PFSK-1 (cell line): ENCODE results near the gene IQCE.

ENCODE experiments used
- POLR2AphosphoS5 ChIP-seq: IDR thresholded peaks from 2 replicates; pipeline ENCODE4 v1.6.1; 2012; ENCODE audit warnings: low read depth, mild to moderate bottlenecking, control low read depth, low read length, moderate library complexity
- SIN3A ChIP-seq: IDR thresholded peaks from 2 replicates; pipeline ENCODE4 v1.6.1; 2012; ENCODE audit warnings: mild to moderate bottlenecking, low read length, moderate library complexity, borderline replicate concordance; ENCODE audit not compliant: insufficient read depth
- TAF1 ChIP-seq: IDR thresholded peaks from 2 replicates; pipeline ENCODE4 v1.6.1; 2012; ENCODE audit warnings: low read length, control low read depth, borderline replicate concordance; ENCODE audit not compliant: insufficient read depth
- TF ChIP-seq, protein P1 (sequence below), 2 experiments: IDR thresholded peaks; 2 replicates each; pipeline versions ENCODE4 v1.6.1 to v1.8.0; 2011 to 2012; ENCODE audit warnings: low read depth in 2 of 2, low read length in 2 of 2, control low read depth in 1 of 2, inconsistent platforms in 1 of 2, mild to moderate bottlenecking in 1 of 2, moderate library complexity in 1 of 2; ENCODE audit not compliant: insufficient read depth in 1 of 2

DNA sequence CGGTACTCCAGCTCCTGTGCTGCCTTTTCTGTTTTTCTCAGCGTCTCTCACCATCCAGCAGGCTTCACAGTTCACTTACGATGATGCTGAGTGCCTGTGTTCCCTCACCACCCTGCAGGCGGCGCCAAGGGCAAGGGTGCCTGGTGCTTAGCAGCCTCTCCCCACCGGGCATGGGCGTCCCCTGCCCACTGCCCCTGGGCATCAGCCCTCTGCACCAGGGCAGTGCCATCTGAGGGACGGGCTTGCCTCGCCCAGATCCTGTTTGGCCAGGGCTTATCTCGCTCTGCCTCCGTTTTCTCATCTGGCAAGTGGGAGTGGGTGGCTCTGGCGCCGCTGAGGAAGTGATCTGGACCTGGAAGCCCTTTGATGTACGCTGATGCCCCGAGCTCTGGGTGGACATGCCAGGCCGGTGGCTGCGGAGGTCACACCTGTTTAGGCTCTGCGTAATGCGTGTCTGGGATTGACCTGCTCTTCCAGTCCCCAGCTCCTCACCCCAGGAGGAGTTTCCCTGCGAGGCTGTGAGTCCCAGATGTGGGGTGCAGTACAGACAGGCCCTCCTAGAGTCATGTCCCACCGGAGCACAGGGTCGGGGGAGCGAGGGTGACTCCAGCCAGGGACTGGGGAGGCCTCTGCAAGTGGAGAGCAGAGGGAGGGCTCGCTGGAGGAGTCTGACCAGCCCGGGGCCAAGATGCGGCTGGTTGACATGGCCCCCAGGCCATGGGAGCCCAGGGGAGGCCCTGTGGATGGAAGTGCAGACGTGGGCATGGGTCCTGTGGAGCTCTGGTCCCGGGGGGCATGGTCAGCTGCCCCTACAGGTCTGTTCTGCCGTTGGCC is 84.8 kb downstream of the IQCE start:
- TF ChIP-seq, protein P1, sequence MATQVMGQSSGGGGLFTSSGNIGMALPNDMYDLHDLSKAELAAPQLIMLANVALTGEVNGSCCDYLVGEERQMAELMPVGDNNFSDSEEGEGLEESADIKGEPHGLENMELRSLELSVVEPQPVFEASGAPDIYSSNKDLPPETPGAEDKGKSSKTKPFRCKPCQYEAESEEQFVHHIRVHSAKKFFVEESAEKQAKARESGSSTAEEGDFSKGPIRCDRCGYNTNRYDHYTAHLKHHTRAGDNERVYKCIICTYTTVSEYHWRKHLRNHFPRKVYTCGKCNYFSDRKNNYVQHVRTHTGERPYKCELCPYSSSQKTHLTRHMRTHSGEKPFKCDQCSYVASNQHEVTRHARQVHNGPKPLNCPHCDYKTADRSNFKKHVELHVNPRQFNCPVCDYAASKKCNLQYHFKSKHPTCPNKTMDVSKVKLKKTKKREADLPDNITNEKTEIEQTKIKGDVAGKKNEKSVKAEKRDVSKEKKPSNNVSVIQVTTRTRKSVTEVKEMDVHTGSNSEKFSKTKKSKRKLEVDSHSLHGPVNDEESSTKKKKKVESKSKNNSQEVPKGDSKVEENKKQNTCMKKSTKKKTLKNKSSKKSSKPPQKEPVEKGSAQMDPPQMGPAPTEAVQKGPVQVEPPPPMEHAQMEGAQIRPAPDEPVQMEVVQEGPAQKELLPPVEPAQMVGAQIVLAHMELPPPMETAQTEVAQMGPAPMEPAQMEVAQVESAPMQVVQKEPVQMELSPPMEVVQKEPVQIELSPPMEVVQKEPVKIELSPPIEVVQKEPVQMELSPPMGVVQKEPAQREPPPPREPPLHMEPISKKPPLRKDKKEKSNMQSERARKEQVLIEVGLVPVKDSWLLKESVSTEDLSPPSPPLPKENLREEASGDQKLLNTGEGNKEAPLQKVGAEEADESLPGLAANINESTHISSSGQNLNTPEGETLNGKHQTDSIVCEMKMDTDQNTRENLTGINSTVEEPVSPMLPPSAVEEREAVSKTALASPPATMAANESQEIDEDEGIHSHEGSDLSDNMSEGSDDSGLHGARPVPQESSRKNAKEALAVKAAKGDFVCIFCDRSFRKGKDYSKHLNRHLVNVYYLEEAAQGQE (IDR thresholded peaks at IDR 0.05; ENCODE audit: insufficient read depth in 1 of 2, low read depth in 2 of 2, low read length in 2 of 2): no peak
- TF ChIP-seq POLR2AphosphoS5: no peak
- TF ChIP-seq TAF1: no peak
- TF ChIP-seq SIN3A: no peak
